ENCODE results near the gene MRPS31. TPM values are rescaled to one million over a fixed set of nuclear protein-coding genes. Genes with fewer than 3 reads are reported as not detected.

The MRPS31 gene
- total and polyA plus RNA-seq, 2 donors (not counting 3 experiments of a cell fraction or from before 2014, with no cell fraction given): 7.6 to 17.8 TPM

- Histone ChIP-seq H3K36me3 (ENCODE audit: control insufficient read depth in 2 of 2, extremely low read depth in 1 of 2, insufficient read depth in 2 of 2, low read length in 2 of 2) (no peaks in the 10 kb centered on the region), H3K9me3 (replicated peaks; ENCODE audit: control insufficient read depth, insufficient read depth, low read length) (no peaks in the 10 kb centered on the region), H2AFZ (ENCODE audit: low read depth, low read length) (peak overlapping the region; percentile 80), H3K27me3 (ENCODE audit: control insufficient read depth in 2 of 2, insufficient read depth in 2 of 2, low read length in 2 of 2) (no peaks in the 10 kb centered on the region), H3K27ac (ENCODE audit: insufficient read depth, low read depth, low read length) (peak overlapping the region; percentile 27), H3K9ac (replicated peaks; ENCODE audit: extremely low read depth, insufficient read depth, low read length) (no peak overlapping the region), H3K4me2 (ENCODE audit: insufficient read depth, low read length) (peak overlapping the region; percentile 46), H3K9me1 (replicated peaks; ENCODE audit: control insufficient read depth, extremely low read depth, insufficient read depth, low read length) (no peaks in the 10 kb centered on the region), H3K79me2 (ENCODE audit: control insufficient read depth, insufficient read depth, low read length) (no peaks in the 10 kb centered on the region), H3K4me1 (ENCODE audit: control insufficient read depth, extremely low read depth, insufficient read depth, low read length) (peaks cover 9% of the 10 kb centered on the region), H3K4me3 (replicated peaks in 1 of 3; ENCODE audit: insufficient read depth in 1 of 3, low read depth in 1 of 3, low read length in 3 of 3) (no peak overlapping the region), H4K20me1 (replicated peaks; ENCODE audit: control insufficient read depth, extremely low read depth, insufficient read depth, low read length) (no peaks in the 10 kb centered on the region)
- dilution Hi-C loops (cut with MboI; ENCODE audit: extremely low pct_ligation_motif_present, low sequenced_read_pairs) (no loop called here), intact Hi-C loops (cut with micrococcal nuclease) (loop anchor here (1.0 to 10.0 kb wide), 9 partner anchors 37 to 1742 kb away; partner anchors contain the start of genes NHLRC3, PROSER1 and WBP4)
- DNase-seq (ENCODE audit: low read depth, low spot score) (peak; percentile 70), FAIRE-seq (peak; percentile 76)
- no TSS peak for BruUV-seq (replicated peaks)
- POLR2A ChIA-PET: no interaction called here
- CTCF ChIA-PET: interaction anchor here (0.7 to 2.3 kb wide), 39 partner anchors 9 to 1726 kb away, joined by 3 to 31 read pairs (median 4); partner anchors contain the start of gene SLC25A15
- TF ChIP-seq FOS (IDR thresholded peaks at IDR 0.05; ENCODE audit: borderline replicate concordance, insufficient read depth, low read length) (no peak), MAX (IDR thresholded peaks at IDR 0.05; ENCODE audit: insufficient read depth, insufficient read length) (no peak), POLR2AphosphoS5 (IDR thresholded peaks at IDR 0.05; ENCODE audit: insufficient read depth, low read depth, low read length) (no peak), POLR2A (IDR thresholded peaks at IDR 0.05; ENCODE audit: low read depth, low read length) (no peak), GATA2 (IDR thresholded peaks at IDR 0.05; ENCODE audit: insufficient read depth, insufficient read length, low read depth, low read length) (no peak), MYC (IDR thresholded peaks at IDR 0.05; ENCODE audit: low read depth, low read length) (no peak), CTCF (IDR thresholded peaks at IDR 0.05; ENCODE audit: extremely low read depth in 1 of 2, insufficient read depth in 1 of 2, low read depth in 1 of 2, low read length in 2 of 2) (peak; percentile 45 to 55), EZH2 (IDR thresholded peaks at IDR 0.05; ENCODE audit: borderline replicate concordance, low read depth, low read length, severe bottlenecking) (no peak), JUN (IDR thresholded peaks at IDR 0.05; ENCODE audit: borderline replicate concordance, insufficient read depth, insufficient read length, low read depth) (no peak)
Measured at GRCh38 chr13:40777166-40777808, 6.3 kb upstream of the MRPS31 start.

Data from endothelial cell of umbilical vein (primary cell).